ENCODE data around the gene CISH. TPM values are rescaled to one million over a fixed set of nuclear protein-coding genes. Genes with fewer than 3 reads are reported as not detected.
A peak's percentile ranks its signal among the peaks of the same experiment; 100 is the strongest.

Gene CISH
- total and polyA plus RNA-seq, 8 donors = 6.2 to 21.5 (median 11.2) TPM

- Histone ChIP-seq H3K36me3 (no peaks in the 10 kb centered on the region), H3K4me1 (peaks cover 0 to 19% (median 17%) of the 10 kb centered on the region in 3 donors), H3K9me3 (no peaks in the 10 kb centered on the region), H3K4me3 (no peak overlapping the region), H3K27me3 (no peaks in the 10 kb centered on the region), H3K27ac (no peak overlapping the region)
- no peak for TF ChIP-seq CTCF (IDR thresholded peaks at IDR 0.05)
- DNase-seq (no peak), ATAC-seq (no peak), FAIRE-seq (no peak)
- intact Hi-C loops (cut with DNase I) = loop anchor here in 1 of 3 donors (2.0 kb wide), 1 partner anchor 41 kb away; no protein-coding TSS in a partner anchor
- WGBS, 2 donors = 60 to 63% methylated on average over 4 of the region's 4 CpGs
Observed at GRCh38 chr3:50571486-50571885, 40.1 kb downstream of the CISH start.

- ATAC-seq = no peak
- intact Hi-C loops (cut with DNase I) = loop anchor here in 1 of 3 donors (2.0 kb wide), 1 partner anchor 42 kb away; no protein-coding TSS in a partner anchor
- no peaks in the 10 kb centered on the region for H3K9me3 ChIP-seq
- H3K27me3 ChIP-seq = no peaks in the 10 kb centered on the region
- no peak for TF ChIP-seq CTCF (IDR thresholded peaks at IDR 0.05)
- no peak for DNase-seq
- peaks cover 0 to 19% (median 17%) of the 10 kb centered on the region in 3 donors for H3K4me1 ChIP-seq
- H3K36me3 ChIP-seq = no peaks in the 10 kb centered on the region
- 70 to 73% methylated on average over 5 of the region's 5 CpGs for WGBS, 2 donors
- H3K27ac ChIP-seq = peak overlapping the region in 1 of 4 donors; percentile 86
- peak overlapping the region in 1 of 4 donors; percentile 84 for H3K4me3 ChIP-seq
- no peak for FAIRE-seq
Observed at GRCh38 chr3:50570508-50571279, 40.9 kb downstream of the CISH start.

GRCh38 chr3:50568947-50569749 lies 42.4 kb downstream of the CISH start, which contains the start of gene HEMK1:
TSS of gene HEMK1 (plus strand) at chr3:50569522. CDS start at chr3:50571105, 1,583 bp downstream.
- Histone ChIP-seq H3K27ac (peak within 1 kb of the TSS; percentile 43 to 87 (median 84)), H3K36me3 (no peaks in the 10 kb centered on the region), H3K4me3 (peak within 1 kb of the TSS; percentile 64 to 84 (median 72)), H3K27me3 (no peaks in the 10 kb centered on the region), H3K4me1 (peaks cover 0 to 19% (median 17%) of the 10 kb centered on the region in 3 donors), H3K9me3 (no peaks in the 10 kb centered on the region)
- DNase-seq = peak; percentile 95 to 99 (median 98)
- WGBS, 2 donors = 0% methylated on average over 54 to 55 of the region's 55 CpGs
- ATAC-seq = peak; percentile 87 to 92 (median 88)
- intact Hi-C loops (cut with DNase I) = no loop called here
- no peak for FAIRE-seq
- no peak for TF ChIP-seq CTCF (IDR thresholded peaks at IDR 0.05)

GRCh38 chr3:50567386-50568167 lies 44.0 kb downstream of the CISH start, which contains the start of gene C3orf18:
TSS of gene C3orf18 (minus strand) at chr3:50567747. CDS start at chr3:50565699, 2,048 bp downstream.
- 2 to 3% methylated on average over 41 to 53 of the region's 53 CpGs for WGBS, 2 donors

More at GRCh38 chr3:50567386-50568167, 44.0 kb downstream of the CISH start, which contains the start of gene C3orf18:
- peak; percentile 87 to 95 (median 91) for DNase-seq
- no peak for TF ChIP-seq CTCF (IDR thresholded peaks at IDR 0.05)
- no peaks in the 10 kb centered on the region for H3K27me3 ChIP-seq
- no peaks in the 10 kb centered on the region for H3K9me3 ChIP-seq
- H3K27ac ChIP-seq = peak within 1 kb of the TSS in 3 of 4 donors; percentile 33 to 87 (median 86)
- FAIRE-seq = no peak
- peak within 1 kb of the TSS; percentile 57 to 84 (median 69) for H3K4me3 ChIP-seq
- ATAC-seq = peak; percentile 69 to 78 (median 73)
- H3K4me1 ChIP-seq = peaks cover 0 to 17% (median 16%) of the 10 kb centered on the region in 3 donors
- no peaks in the 10 kb centered on the region for H3K36me3 ChIP-seq
- intact Hi-C loops (cut with DNase I) = no loop called here

Data from pancreas (tissue), 10 donors.